H1 (cell line): ENCODE results near the gene FOXK1. TPM values are rescaled to one million over a fixed set of nuclear protein-coding genes. Genes with fewer than 3 reads are reported as not detected.

ENCODE experiments used
- CHD7 ChIP-seq: fragments of 300-600 bp; sonication (generic); IDR thresholded peaks from 2 replicates; pipeline ENCODE4 v1.7.1; 2012; ENCODE audit warnings: low read length, moderate library complexity, mild to moderate bottlenecking, inconsistent platforms; ENCODE audit not compliant: insufficient replicate concordance
- RAD21 ChIP-seq, 2 experiments: IDR thresholded peaks in 1 of 2; conservative IDR thresholded peaks in 1 of 2; 2 replicates each; pipeline ENCODE4 v1.6.1; 2011; ENCODE audit warnings: low read depth in 2 of 2, low read length in 2 of 2, improper control_type of control experiment in 1 of 2, inconsistent platforms in 1 of 2, mild to moderate bottlenecking in 1 of 2, moderate library complexity in 1 of 2
- polyA plus RNA-seq, 7 experiments: library from polyadenylated mRNA; depleted of rRNA in 3 of 7; stranded (reverse) in 5 of 7; unstranded in 2 of 7; fragments of >200 nt in 5 of 7; fragments of 200-250 nt in 2 of 7; gene quantifications; 1 replicate in 5 of 7; 2 replicates in 1 of 7; 4 replicates in 1 of 7; pipeline versions ENCODE4 v1.2.1 to v1.2.3, GENCODE V29; 2011 to 2013; ENCODE audit warnings: missing spikeins in 2 of 7, mixed read lengths in 2 of 7
- total RNA-seq: library from RNA; stranded (reverse); fragmentation: NEBNext Ultra II Directional; extraction: Animal tissue kit (Norgen Biotek cat#: 25700); gene quantifications from 2 replicates; pipeline ENCODE4 v1.2.1, GENCODE V29; 2021

The FOXK1 gene
- total and polyA plus RNA-seq, 2 of the 8 experiments (the other 6 are each of a cell fraction or from before 2014, with no cell fraction given) = 2.0 to 8.5 TPM

DNA sequence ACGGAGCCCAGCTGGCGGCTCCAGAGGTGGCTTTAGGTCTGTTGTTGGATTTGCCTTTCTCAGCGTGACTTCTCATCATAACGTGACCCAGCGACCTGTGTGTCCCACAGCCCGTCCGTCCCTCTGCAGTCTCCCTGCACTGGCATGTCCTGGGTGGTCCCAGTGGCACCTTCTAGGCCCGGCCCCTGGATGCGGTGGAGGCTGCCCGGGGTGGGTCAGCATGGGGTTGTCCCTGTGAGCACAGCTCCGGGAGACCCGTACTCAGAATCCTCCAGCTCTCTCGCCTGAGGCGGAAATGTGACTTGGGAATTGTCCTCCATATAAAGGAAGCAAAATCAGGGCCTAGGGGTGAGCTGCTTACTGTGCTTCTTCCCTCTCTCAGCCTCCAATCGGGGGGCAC, 67.7 kb downstream of the FOXK1 start (continued):
- TF ChIP-seq CHD7 (no peak), RAD21 (IDR thresholded peaks at IDR 0.05 in 1 of 2, conservative IDR thresholded peaks at IDR 0.05 in 1 of 2; ENCODE audit: low read depth in 2 of 2, low read length in 2 of 2) (no peak)
